ENCODE results near the gene CRIM1.

DNA sequence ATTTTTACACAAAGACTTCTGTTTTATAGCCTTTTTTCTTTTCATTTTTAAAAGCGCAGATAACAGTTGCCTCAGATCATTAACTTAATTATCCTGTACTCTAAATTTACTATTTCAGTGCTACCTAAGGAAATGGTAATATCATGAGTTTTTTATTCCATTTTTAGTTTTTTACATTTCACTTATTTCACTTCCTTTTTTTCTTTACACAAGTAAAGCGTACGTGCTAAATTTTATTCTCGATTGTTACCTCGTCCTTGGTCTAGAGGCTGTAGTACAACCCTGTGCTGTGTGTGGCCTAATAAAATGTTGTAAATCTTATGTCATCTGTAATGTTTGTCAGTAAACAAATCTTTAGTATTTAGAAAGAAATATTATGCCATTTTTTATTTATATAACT lies 49.2 kb downstream of the CRIM1 start:
- TF ChIP-seq, protein P1, sequence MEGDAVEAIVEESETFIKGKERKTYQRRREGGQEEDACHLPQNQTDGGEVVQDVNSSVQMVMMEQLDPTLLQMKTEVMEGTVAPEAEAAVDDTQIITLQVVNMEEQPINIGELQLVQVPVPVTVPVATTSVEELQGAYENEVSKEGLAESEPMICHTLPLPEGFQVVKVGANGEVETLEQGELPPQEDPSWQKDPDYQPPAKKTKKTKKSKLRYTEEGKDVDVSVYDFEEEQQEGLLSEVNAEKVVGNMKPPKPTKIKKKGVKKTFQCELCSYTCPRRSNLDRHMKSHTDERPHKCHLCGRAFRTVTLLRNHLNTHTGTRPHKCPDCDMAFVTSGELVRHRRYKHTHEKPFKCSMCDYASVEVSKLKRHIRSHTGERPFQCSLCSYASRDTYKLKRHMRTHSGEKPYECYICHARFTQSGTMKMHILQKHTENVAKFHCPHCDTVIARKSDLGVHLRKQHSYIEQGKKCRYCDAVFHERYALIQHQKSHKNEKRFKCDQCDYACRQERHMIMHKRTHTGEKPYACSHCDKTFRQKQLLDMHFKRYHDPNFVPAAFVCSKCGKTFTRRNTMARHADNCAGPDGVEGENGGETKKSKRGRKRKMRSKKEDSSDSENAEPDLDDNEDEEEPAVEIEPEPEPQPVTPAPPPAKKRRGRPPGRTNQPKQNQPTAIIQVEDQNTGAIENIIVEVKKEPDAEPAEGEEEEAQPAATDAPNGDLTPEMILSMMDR (conservative IDR thresholded peaks at IDR 0.05 in 1 of 2, IDR thresholded peaks at IDR 0.05 in 1 of 2; ENCODE audit: low read depth in 1 of 2, low read length in 2 of 2) = no peak
- TF ChIP-seq EZH2 (IDR thresholded peaks at IDR 0.05; ENCODE audit: low read length, missing control alignments) = no peak

All from fibroblast of lung (primary cell).